ENCODE measurements around the gene SYNM. TPM values are rescaled to one million over a fixed set of nuclear protein-coding genes. Genes with fewer than 3 reads are reported as not detected.

The SYNM gene
- total and polyA plus RNA-seq, 2 donors (not counting 1 experiment from before 2014, with no cell fraction given): 0.04 to 0.27 TPM

GRCh38 chr15:99126131-99126588 lies 21.3 kb downstream of the SYNM start:
- Mint-ChIP-seq H3K27ac (no peak overlapping the region), H3K27me3 (peaks cover 9% of the 10 kb centered on the region), H3K9me3 (ENCODE audit: insufficient read depth) (no peaks in the 10 kb centered on the region), H3K4me1 (peaks cover 5% of the 10 kb centered on the region), H3K4me3 (no peak overlapping the region)
- Histone ChIP-seq H3K4me2 (replicated peaks; ENCODE audit: low read depth, low read length, poor library complexity, severe bottlenecking) (no peak overlapping the region), H3K4me3 (ENCODE audit: control extremely low read depth in 1 of 5, extremely low read depth in 1 of 5, insufficient read depth in 1 of 5, low read depth in 2 of 5, low read length in 4 of 5) (no peak overlapping the region), H3K9ac (ENCODE audit: low read length) (no peak overlapping the region), H3K36me3 (replicated peaks in 1 of 2; ENCODE audit: control extremely low read depth in 1 of 2, control insufficient read depth in 1 of 2, extremely low read depth in 1 of 2, insufficient read depth in 2 of 2, low read length in 1 of 2) (no peaks in the 10 kb centered on the region), H3K79me2 (ENCODE audit: control insufficient read depth, insufficient read depth, low read length) (no peaks in the 10 kb centered on the region), H4K20me1 (ENCODE audit: control insufficient read depth, insufficient read depth, low read length, poor library complexity, severe bottlenecking) (no peaks in the 10 kb centered on the region), H3K27me3 (replicated peaks in 1 of 4; ENCODE audit: control extremely low read depth in 1 of 4, control insufficient read depth in 3 of 4, insufficient read depth in 4 of 4, low read length in 3 of 4) (peaks cover 0 to 3% (median 0%) of the 10 kb centered on the region in 4 experiments), H3K27ac (ENCODE audit: low read length in 2 of 2) (no peak overlapping the region), H3K4me1 (ENCODE audit: control insufficient read depth in 2 of 2, insufficient read depth in 2 of 2, low read length in 2 of 2) (no peaks in the 10 kb centered on the region), H2AFZ (ENCODE audit: insufficient read depth, low read depth, low read length, poor library complexity, severe bottlenecking) (no peak overlapping the region), H3K9me3 (ENCODE audit: control extremely low read depth in 1 of 3, control insufficient read depth in 2 of 3, insufficient read depth in 1 of 3, low read length in 2 of 3) (no peaks in the 10 kb centered on the region)
- intact Hi-C loops (cut with micrococcal nuclease): no loop called here
- ChIA-PET CTCF (no interaction called here), POLR2A (no interaction called here)
- DNase-seq (no peak), ATAC-seq (ENCODE audit: low read depth) (no peak)
- TF ChIP-seq EZH2 (IDR thresholded peaks at IDR 0.05; ENCODE audit: borderline replicate concordance, insufficient read depth, low read depth, low read length, poor library complexity, severe bottlenecking) (no peak), CTCF (IDR thresholded peaks at IDR 0.05) (no peak)
- WGBS (ENCODE audit: insufficient coverage): 91% methylated on average over 7 of the region's 7 CpGs

- no peaks in the 10 kb centered on the region for H3K36me3 ChIP-seq (replicated peaks in 1 of 2; ENCODE audit: control extremely low read depth in 1 of 2, control insufficient read depth in 1 of 2, extremely low read depth in 1 of 2, insufficient read depth in 2 of 2, low read length in 1 of 2)
- H3K4me1 Mint-ChIP-seq: peaks cover 5% of the 10 kb centered on the region
- H4K20me1 ChIP-seq (ENCODE audit: control insufficient read depth, insufficient read depth, low read length, poor library complexity, severe bottlenecking): no peaks in the 10 kb centered on the region
- ChIA-PET POLR2A (no interaction called here), CTCF (no interaction called here)
- peaks cover 0 to 3% (median 0%) of the 10 kb centered on the region in 4 experiments for H3K27me3 ChIP-seq (replicated peaks in 1 of 4; ENCODE audit: control extremely low read depth in 1 of 4, control insufficient read depth in 3 of 4, insufficient read depth in 4 of 4, low read length in 3 of 4)
- intact Hi-C loops (cut with micrococcal nuclease): no loop called here
- WGBS (ENCODE audit: insufficient coverage): no CpG with 5 or more reads among the region's 3 CpGs
- H3K4me3 ChIP-seq (ENCODE audit: control extremely low read depth in 1 of 5, extremely low read depth in 1 of 5, insufficient read depth in 1 of 5, low read depth in 2 of 5, low read length in 4 of 5): no peak overlapping the region
- ATAC-seq (ENCODE audit: low read depth) (no peak), DNase-seq (no peak)
- no peak overlapping the region for H3K9ac ChIP-seq (ENCODE audit: low read length)
- no peak overlapping the region for H3K4me3 Mint-ChIP-seq
- no peak overlapping the region for H3K27ac Mint-ChIP-seq
- no peak overlapping the region for H2AFZ ChIP-seq (ENCODE audit: insufficient read depth, low read depth, low read length, poor library complexity, severe bottlenecking)
- H3K9me3 Mint-ChIP-seq (ENCODE audit: insufficient read depth): no peaks in the 10 kb centered on the region
- no peak overlapping the region for H3K4me2 ChIP-seq (replicated peaks; ENCODE audit: low read depth, low read length, poor library complexity, severe bottlenecking)
- H3K79me2 ChIP-seq (ENCODE audit: control insufficient read depth, insufficient read depth, low read length): no peaks in the 10 kb centered on the region
- H3K27me3 Mint-ChIP-seq: peaks cover 4% of the 10 kb centered on the region
- no peak overlapping the region for H3K27ac ChIP-seq (ENCODE audit: low read length in 2 of 2)
- no peaks in the 10 kb centered on the region for H3K4me1 ChIP-seq (ENCODE audit: control insufficient read depth in 2 of 2, insufficient read depth in 2 of 2, low read length in 2 of 2)
- no peaks in the 10 kb centered on the region for H3K9me3 ChIP-seq (ENCODE audit: control extremely low read depth in 1 of 3, control insufficient read depth in 2 of 3, insufficient read depth in 1 of 3, low read length in 2 of 3)
- no peak for TF ChIP-seq EZH2 (IDR thresholded peaks at IDR 0.05; ENCODE audit: borderline replicate concordance, insufficient read depth, low read depth, low read length, poor library complexity, severe bottlenecking)
- TF ChIP-seq CTCF (IDR thresholded peaks at IDR 0.05): no peak
These were observed 22.1 kb downstream of the SYNM start for GRCh38 chr15:99126930-99127329.
